ENCODE results near the gene EHMT1.
A peak's percentile ranks its signal among the peaks of the same experiment; 100 is the strongest.

EHMT1 gene

GRCh38 chr9:137694962-137695875 is 76.4 kb downstream of the EHMT1 start:
- peak; percentile 74 for TF ChIP-seq CTCF (conservative IDR thresholded peaks at IDR 0.05; ENCODE audit: low read length)
- no peak for TF ChIP-seq EZH2phosphoT487 (IDR thresholded peaks at IDR 0.05; ENCODE audit: borderline replicate concordance)
- Histone ChIP-seq H3K4me2 (ENCODE audit: low read depth, low read length, poor library complexity, severe bottlenecking) (no peak overlapping the region), H3K27me3 (ENCODE audit: insufficient read depth, low read length, poor library complexity, severe bottlenecking) (no peaks in the 10 kb centered on the region), H4K20me1 (ENCODE audit: insufficient read depth, low read length, poor library complexity, severe bottlenecking) (peaks cover 50% of the 10 kb centered on the region), H2AFZ (ENCODE audit: low read length) (no peak overlapping the region), H3K79me2 (ENCODE audit: insufficient read depth, low read length) (peaks cover 90% of the 10 kb centered on the region), H3K9ac (ENCODE audit: low read depth, low read length, poor library complexity, severe bottlenecking) (no peak overlapping the region), H3F3A (ENCODE audit: low read depth) (no peaks in the 10 kb centered on the region), H3K36me3 (ENCODE audit: insufficient read depth, low read length) (no peaks in the 10 kb centered on the region), H3K4me1 (ENCODE audit: insufficient read depth, low read length, poor library complexity, severe bottlenecking) (peaks cover 12% of the 10 kb centered on the region), H3K9me2 (replicated peaks; ENCODE audit: low read depth, low read length) (no peaks in the 10 kb centered on the region), H3K9me3 (ENCODE audit: insufficient read depth, low read depth, low read length) (no peaks in the 10 kb centered on the region), H3K4me3 (ENCODE audit: low read length, poor library complexity, severe bottlenecking) (no peak overlapping the region)

GRCh38 chr9:137696136-137696925 is 77.5 kb downstream of the EHMT1 start:
- Histone ChIP-seq H3K27me3 (ENCODE audit: insufficient read depth, low read length, poor library complexity, severe bottlenecking) (no peaks in the 10 kb centered on the region), H3K4me3 (ENCODE audit: low read length, poor library complexity, severe bottlenecking) (no peak overlapping the region), H3K9me3 (ENCODE audit: insufficient read depth, low read depth, low read length) (no peaks in the 10 kb centered on the region), H3K4me1 (ENCODE audit: insufficient read depth, low read length, poor library complexity, severe bottlenecking) (peaks cover 7% of the 10 kb centered on the region), H2AFZ (ENCODE audit: low read length) (no peak overlapping the region), H3K4me2 (ENCODE audit: low read depth, low read length, poor library complexity, severe bottlenecking) (no peak overlapping the region), H3K9me2 (replicated peaks; ENCODE audit: low read depth, low read length) (no peaks in the 10 kb centered on the region), H3F3A (ENCODE audit: low read depth) (no peaks in the 10 kb centered on the region), H3K9ac (ENCODE audit: low read depth, low read length, poor library complexity, severe bottlenecking) (no peak overlapping the region), H3K79me2 (ENCODE audit: insufficient read depth, low read length) (peaks cover 92% of the 10 kb centered on the region), H3K36me3 (ENCODE audit: insufficient read depth, low read length) (no peaks in the 10 kb centered on the region), H4K20me1 (ENCODE audit: insufficient read depth, low read length, poor library complexity, severe bottlenecking) (peaks cover 41% of the 10 kb centered on the region)
- no peak for TF ChIP-seq CTCF (conservative IDR thresholded peaks at IDR 0.05; ENCODE audit: low read length)

- Histone ChIP-seq H4K20me1 (ENCODE audit: insufficient read depth, low read length, poor library complexity, severe bottlenecking) (peaks cover 34% of the 10 kb centered on the region), H3K9ac (ENCODE audit: low read depth, low read length, poor library complexity, severe bottlenecking) (no peak overlapping the region), H3K4me3 (ENCODE audit: low read length, poor library complexity, severe bottlenecking) (no peak overlapping the region), H3K9me2 (replicated peaks; ENCODE audit: low read depth, low read length) (no peaks in the 10 kb centered on the region), H3K79me2 (ENCODE audit: insufficient read depth, low read length) (peaks cover 87% of the 10 kb centered on the region), H2AFZ (ENCODE audit: low read length) (no peak overlapping the region), H3F3A (ENCODE audit: low read depth) (no peaks in the 10 kb centered on the region), H3K9me3 (ENCODE audit: insufficient read depth, low read depth, low read length) (peaks cover under 1% of the 10 kb centered on the region; the same call in 1 of the 2 replicates), H3K36me3 (ENCODE audit: insufficient read depth, low read length) (peaks cover 2% of the 10 kb centered on the region; the same call in 1 of the 2 replicates), H3K4me2 (ENCODE audit: low read depth, low read length, poor library complexity, severe bottlenecking) (no peak overlapping the region), H3K4me1 (ENCODE audit: insufficient read depth, low read length, poor library complexity, severe bottlenecking) (no peaks in the 10 kb centered on the region), H3K27me3 (ENCODE audit: insufficient read depth, low read length, poor library complexity, severe bottlenecking) (no peaks in the 10 kb centered on the region)
- TF ChIP-seq EZH2phosphoT487 (IDR thresholded peaks at IDR 0.05; ENCODE audit: borderline replicate concordance) (no peak), CTCF (conservative IDR thresholded peaks at IDR 0.05; ENCODE audit: low read length) (no peak)
Observed at GRCh38 chr9:137697193-137697592, 78.4 kb downstream of the EHMT1 start.

All from Loucy (cell line).